ENCODE results near the gene MAPT.

GRCh38 chr17:46037722-46038255 lies 143.4 kb downstream of the MAPT start:
- TF ChIP-seq YY1 (IDR thresholded peaks at IDR 0.05; ENCODE audit: low read depth) (no peak), TCF12 (IDR thresholded peaks at IDR 0.05; ENCODE audit: low read depth) (no peak)

Data from Ishikawa (cell line).